ENCODE data around the gene MFSD8.
A peak's percentile ranks its signal among the peaks of the same experiment; 100 is the strongest.
"Not testable (repeated sequence)": the region's sequence is repeated elsewhere in the genome, so short reads cannot be mapped to it uniquely, and the experiment has no call there.

Gene MFSD8

GRCh38 chr4:127916512-127916911 is 48.5 kb downstream of the MFSD8 start:
- H3K9me3 Mint-ChIP-seq, result no peaks in the 10 kb centered on the region
- peaks cover 11% of the 10 kb centered on the region for H3K36me3 Mint-ChIP-seq (ENCODE audit: low read depth)
- no peaks in the 10 kb centered on the region for H3K27me3 Mint-ChIP-seq (ENCODE audit: low read depth)
- H3K27ac Mint-ChIP-seq, result no peak overlapping the region
- DNase-seq (ENCODE audit: low spot score), result no peak
- no peaks in the 10 kb centered on the region for H3K4me1 Mint-ChIP-seq (ENCODE audit: low read depth)
- no peak overlapping the region for H3K4me3 Mint-ChIP-seq

- no peaks in the 10 kb centered on the region for H3K27me3 Mint-ChIP-seq (ENCODE audit: low read depth)
- H3K9me3 Mint-ChIP-seq, result peaks cover 7% of the 10 kb centered on the region
- H3K4me3 Mint-ChIP-seq, result no peak overlapping the region
- peaks cover 1% of the 10 kb centered on the region for H3K4me1 Mint-ChIP-seq (ENCODE audit: low read depth)
- H3K36me3 Mint-ChIP-seq (ENCODE audit: low read depth), result peaks cover 14% of the 10 kb centered on the region
- no peak for DNase-seq (ENCODE audit: low spot score)
- H3K27ac Mint-ChIP-seq, result no peak overlapping the region
Observed at GRCh38 chr4:127905029-127905428, 59.9 kb downstream of the MFSD8 start.

DNA sequence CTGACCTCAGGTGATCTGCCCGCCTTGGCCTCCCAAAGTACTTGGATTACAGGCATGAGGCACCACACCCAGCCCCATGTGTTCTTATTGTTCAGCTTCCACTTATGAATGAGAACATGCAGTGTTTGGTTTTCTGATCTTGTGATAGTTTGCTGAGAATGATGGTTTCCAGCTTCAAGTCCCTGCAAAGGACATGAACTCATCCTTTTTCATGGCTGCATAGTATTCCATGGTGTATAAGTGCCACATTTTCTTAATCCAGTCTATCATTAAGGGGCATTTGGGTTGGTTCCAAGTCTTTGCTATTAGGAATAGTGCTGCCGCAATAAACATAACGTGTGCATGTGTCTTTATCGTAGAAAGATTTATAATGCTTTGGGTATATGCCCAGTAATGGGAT is 65.3 kb downstream of the MFSD8 start:
- H3K27me3 Mint-ChIP-seq (ENCODE audit: low read depth); H3K4me3 Mint-ChIP-seq; H3K4me1 Mint-ChIP-seq (ENCODE audit: low read depth); DNase-seq (ENCODE audit: low spot score); H3K27ac Mint-ChIP-seq: not testable (repeated sequence)
- H3K36me3 Mint-ChIP-seq (ENCODE audit: low read depth), result peaks cover 49% of the 10 kb centered on the region
- H3K9me3 Mint-ChIP-seq, result peaks cover 11% of the 10 kb centered on the region

- no peaks in the 10 kb centered on the region for H3K27me3 Mint-ChIP-seq (ENCODE audit: low read depth)
Observed at GRCh38 chr4:127896528-127896927, 68.4 kb downstream of the MFSD8 start.

DNA sequence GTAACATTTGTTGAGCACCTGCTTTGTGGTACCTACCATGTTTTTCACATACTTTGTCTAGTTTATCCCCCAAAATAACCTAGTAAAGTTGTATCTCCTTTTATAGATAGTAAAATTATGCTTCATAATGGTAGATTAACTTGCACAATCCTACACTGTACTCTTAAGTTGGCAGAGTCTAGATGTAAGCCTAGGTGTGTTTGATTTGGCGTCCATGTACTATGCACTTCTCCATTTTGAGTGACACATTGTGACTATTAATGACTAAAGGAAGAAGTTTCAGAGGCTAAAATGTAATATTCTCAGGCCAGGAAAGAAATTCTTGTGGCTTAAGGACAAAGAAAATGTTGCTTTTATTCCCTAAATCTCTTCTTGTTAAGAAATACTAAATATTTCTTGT is 68.9 kb downstream of the MFSD8 start:
- Mint-ChIP-seq H3K27ac (no peak overlapping the region), H3K36me3 (ENCODE audit: low read depth) (peaks cover 59% of the 10 kb centered on the region), H3K4me1 (ENCODE audit: low read depth) (peaks cover 6% of the 10 kb centered on the region), H3K9me3 (peaks cover 11% of the 10 kb centered on the region), H3K27me3 (ENCODE audit: low read depth) (no peaks in the 10 kb centered on the region), H3K4me3 (no peak overlapping the region)
- DNase-seq (ENCODE audit: low spot score), result no peak

More at GRCh38 chr4:127896528-127896927, 68.4 kb downstream of the MFSD8 start:
- H3K27ac Mint-ChIP-seq, result no peak overlapping the region
- DNase-seq (ENCODE audit: low spot score), result no peak
- no peak overlapping the region for H3K4me3 Mint-ChIP-seq
- peaks cover 59% of the 10 kb centered on the region for H3K36me3 Mint-ChIP-seq (ENCODE audit: low read depth)
- peaks cover 11% of the 10 kb centered on the region for H3K9me3 Mint-ChIP-seq
- H3K4me1 Mint-ChIP-seq (ENCODE audit: low read depth), result peaks cover 7% of the 10 kb centered on the region

GRCh38 chr4:127889903-127890302 is 75.1 kb downstream of the MFSD8 start:
- Mint-ChIP-seq H3K4me3 (no peak overlapping the region), H3K27me3 (ENCODE audit: low read depth) (no peaks in the 10 kb centered on the region), H3K9me3 (no peaks in the 10 kb centered on the region), H3K4me1 (ENCODE audit: low read depth) (peaks cover 33% of the 10 kb centered on the region), H3K27ac (no peak overlapping the region), H3K36me3 (ENCODE audit: low read depth) (peaks cover 64% of the 10 kb centered on the region)
- DNase-seq (ENCODE audit: low spot score), result no peak

DNA sequence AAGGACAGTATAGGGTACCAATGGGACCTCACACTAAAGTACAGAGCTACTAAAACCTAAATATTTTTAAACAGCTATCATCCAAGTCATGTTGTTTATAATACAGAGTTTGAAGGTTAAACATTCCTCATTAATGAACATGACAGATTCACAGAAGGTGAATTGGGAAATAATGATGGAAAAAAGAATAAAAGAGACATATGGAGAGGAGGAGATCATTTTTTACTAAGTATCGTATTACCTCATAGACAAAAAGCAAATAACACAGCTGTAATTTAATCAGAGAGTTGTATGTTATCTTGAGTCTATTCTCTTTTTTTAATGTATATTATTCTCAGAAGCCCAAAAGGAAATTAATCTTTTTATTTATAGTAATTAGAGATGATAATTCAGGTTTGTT is 76.4 kb downstream of the MFSD8 start:
- Mint-ChIP-seq H3K4me3 (peak overlapping the region; percentile 34), H3K27ac (no peak overlapping the region), H3K4me1 (ENCODE audit: low read depth) (peaks cover 30% of the 10 kb centered on the region), H3K9me3 (no peaks in the 10 kb centered on the region), H3K27me3 (ENCODE audit: low read depth) (no peaks in the 10 kb centered on the region), H3K36me3 (ENCODE audit: low read depth) (peaks cover 65% of the 10 kb centered on the region)
- DNase-seq (ENCODE audit: low spot score), result no peak

- H3K4me3 Mint-ChIP-seq, result peak overlapping the region; percentile 99
- no peak for DNase-seq (ENCODE audit: low spot score)
- H3K27ac Mint-ChIP-seq, result peak overlapping the region; percentile 97
- peaks cover 37% of the 10 kb centered on the region for H3K36me3 Mint-ChIP-seq (ENCODE audit: low read depth)
- H3K27me3 Mint-ChIP-seq (ENCODE audit: low read depth), result peaks cover 3% of the 10 kb centered on the region
- H3K9me3 Mint-ChIP-seq, result no peaks in the 10 kb centered on the region
- peaks cover 31% of the 10 kb centered on the region for H3K4me1 Mint-ChIP-seq (ENCODE audit: low read depth)
Observed at GRCh38 chr4:127881563-127881864, 83.5 kb downstream of the MFSD8 start.

DNA sequence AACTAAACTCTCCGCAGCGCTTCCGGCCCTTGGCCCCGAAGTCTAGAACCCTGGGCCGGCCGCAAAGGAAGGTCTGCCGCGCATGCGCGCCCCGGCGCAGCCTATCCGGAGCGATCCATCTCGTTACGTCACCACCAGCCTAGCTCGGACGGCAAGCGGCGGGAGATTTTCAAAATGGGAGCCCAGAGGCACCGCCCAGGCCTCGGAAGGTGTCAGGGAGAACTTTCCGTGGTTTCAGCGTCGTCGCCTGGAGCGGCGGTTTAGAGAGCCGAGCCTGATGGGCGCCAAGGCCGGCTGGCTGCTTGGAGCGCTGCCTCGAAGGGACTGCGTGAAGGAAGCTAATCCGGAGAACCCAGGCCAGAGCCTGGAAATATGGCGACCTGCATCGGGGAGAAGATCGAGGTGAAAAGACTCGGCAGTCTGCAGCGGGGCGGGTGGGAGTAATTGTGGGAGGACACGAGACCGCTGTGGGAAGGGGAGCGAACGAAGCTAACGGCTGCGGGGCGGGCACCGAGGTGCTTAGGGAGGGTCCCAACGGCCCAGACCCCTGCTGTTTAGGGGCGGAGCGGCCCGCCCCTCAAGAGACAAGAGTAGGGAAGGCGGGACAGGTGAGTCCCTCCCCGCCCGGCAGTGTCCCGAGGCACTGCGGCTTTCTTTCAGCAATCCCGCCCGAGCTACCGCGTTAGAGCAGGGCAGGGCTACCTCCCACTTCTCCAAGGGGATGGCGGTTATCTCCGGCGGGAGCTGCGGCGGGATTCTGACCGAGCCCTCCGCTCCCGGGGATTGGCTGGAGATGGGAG is 84.0 kb downstream of the MFSD8 start, which contains the start of gene PLK4:
Gene PLK4, plus strand, starts transcription at position 131 of the 800 bp plus-strand sequence. Its CDS starts 242 bp downstream, at position 373.
- H3K4me1 Mint-ChIP-seq (ENCODE audit: low read depth), result peaks cover 29% of the 10 kb centered on the region
- peaks cover 32% of the 10 kb centered on the region for H3K36me3 Mint-ChIP-seq (ENCODE audit: low read depth)
- H3K27me3 Mint-ChIP-seq (ENCODE audit: low read depth), result peaks cover 3% of the 10 kb centered on the region
- peak within 1 kb of the TSS; percentile 99 for H3K4me3 Mint-ChIP-seq
- H3K27ac Mint-ChIP-seq, result peak within 1 kb of the TSS; percentile 97
- H3K9me3 Mint-ChIP-seq, result no peaks in the 10 kb centered on the region
- DNase-seq (ENCODE audit: low spot score), result peak; percentile 98

- no peak for DNase-seq (ENCODE audit: low spot score)
- peaks cover 3% of the 10 kb centered on the region for H3K27me3 Mint-ChIP-seq (ENCODE audit: low read depth)
- no peak overlapping the region for H3K4me3 Mint-ChIP-seq
- H3K27ac Mint-ChIP-seq, result no peak overlapping the region
- peaks cover 19% of the 10 kb centered on the region for H3K4me1 Mint-ChIP-seq (ENCODE audit: low read depth)
- no peaks in the 10 kb centered on the region for H3K9me3 Mint-ChIP-seq
- H3K36me3 Mint-ChIP-seq (ENCODE audit: low read depth), result peaks cover 11% of the 10 kb centered on the region
Observed at GRCh38 chr4:127875791-127876190, 89.2 kb downstream of the MFSD8 start.

DNA sequence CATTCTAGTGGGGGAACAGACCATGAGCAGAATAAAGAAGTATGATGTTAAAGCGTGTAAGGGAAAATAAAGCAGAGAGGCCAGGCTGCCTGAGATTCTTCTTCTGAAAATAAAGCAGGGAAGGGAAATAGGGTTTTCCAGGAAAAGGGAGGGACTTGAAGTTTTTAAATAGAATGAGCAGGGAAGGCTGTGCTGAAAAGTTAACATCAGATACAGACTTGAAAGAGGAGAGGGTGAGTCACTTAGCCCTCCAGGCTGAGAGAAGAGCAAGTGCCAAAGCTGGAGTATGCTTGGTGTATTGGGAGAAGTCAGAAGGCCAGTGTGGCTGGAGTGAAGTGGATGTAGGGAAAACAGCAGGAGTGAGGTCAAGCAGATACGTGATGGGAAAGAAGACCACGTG is 94.3 kb downstream of the MFSD8 start:
- Mint-ChIP-seq H3K27ac (no peak overlapping the region), H3K4me3 (no peak overlapping the region), H3K36me3 (ENCODE audit: low read depth) (peaks cover 7% of the 10 kb centered on the region), H3K4me1 (ENCODE audit: low read depth) (peaks cover 8% of the 10 kb centered on the region), H3K9me3 (peaks cover 5% of the 10 kb centered on the region), H3K27me3 (ENCODE audit: low read depth) (no peaks in the 10 kb centered on the region)
- DNase-seq (ENCODE audit: low spot score), result no peak

GRCh38 chr4:127870281-127870680 is 94.7 kb downstream of the MFSD8 start:
- Mint-ChIP-seq H3K36me3 (ENCODE audit: low read depth) (peaks cover 4% of the 10 kb centered on the region), H3K9me3 (peaks cover 5% of the 10 kb centered on the region)

GRCh38 chr4:127868196-127868595 is 96.8 kb downstream of the MFSD8 start:
- no peak for DNase-seq (ENCODE audit: low spot score)
- Mint-ChIP-seq H3K27ac (no peak overlapping the region), H3K36me3 (ENCODE audit: low read depth) (no peaks in the 10 kb centered on the region), H3K9me3 (peaks cover 8% of the 10 kb centered on the region), H3K4me3 (no peak overlapping the region), H3K27me3 (ENCODE audit: low read depth) (no peaks in the 10 kb centered on the region), H3K4me1 (ENCODE audit: low read depth) (peaks cover 8% of the 10 kb centered on the region)

More at GRCh38 chr4:127870281-127870680, 94.7 kb downstream of the MFSD8 start:
- no peaks in the 10 kb centered on the region for H3K27me3 Mint-ChIP-seq (ENCODE audit: low read depth)
- no peak overlapping the region for H3K4me3 Mint-ChIP-seq
- no peak overlapping the region for H3K27ac Mint-ChIP-seq
- peaks cover 8% of the 10 kb centered on the region for H3K4me1 Mint-ChIP-seq (ENCODE audit: low read depth)
- DNase-seq (ENCODE audit: low spot score), result no peak
